ENCODE results near the gene PPP1R1C. TPM values are rescaled to one million over a fixed set of nuclear protein-coding genes. Genes with fewer than 3 reads are reported as not detected.

PPP1R1C gene
- total RNA-seq, 4 donors from 2014 or later = 0.96 to 4.3 TPM; not detected in 2

- TF ChIP-seq POLR2AphosphoS5 (IDR thresholded peaks at IDR 0.05) (no peak), CTCF (IDR thresholded peaks at IDR 0.05) (no peak)
- H3K27me3 ChIP-seq = no peaks in the 10 kb centered on the region
- 75 to 85% methylated on average over 2 of the region's 2 CpGs for WGBS, 2 donors (ENCODE audit: low coverage in 1 of 2)
- no peaks in the 10 kb centered on the region for H3K4me1 ChIP-seq
- no peak overlapping the region for H3K27ac ChIP-seq
- DNase-seq = no peak
- in situ Hi-C loops (cut with MboI; ENCODE audit: low pct_ligation_motif_present in 1 of 4, low pct_unique_long_range_greater_than_20kb in 1 of 4, low sequenced_read_pairs in 3 of 4) (no loop called here), intact Hi-C loops (cut with DNase I; ENCODE audit: low total_unique reads) (no loop called here)
- no peak overlapping the region for H3K4me3 ChIP-seq
- no peaks in the 10 kb centered on the region for H3K36me3 ChIP-seq
- no peaks in the 10 kb centered on the region for H3K9me3 ChIP-seq
Measured at GRCh38 chr2:182166841-182167240, 181.2 kb downstream of the PPP1R1C start.

Small RNA genes within 50 kb of the gene (small RNA-seq; reads per million reads assigned to genes)
- 0 to 0.14 (median 0) reads per million in 4 donors for gene RNA5SP113

Other genes with a start within 250 kb of the PPP1R1C start
- gene ITPRID2, start 94.1 kb upstream of the PPP1R1C start, total RNA-seq = 100 to 1,000 TPM; 117 to 255 (median 212) TPM

Measured in transverse colon (tissue), 4 donors.